Activated CD8-positive, alpha-beta memory T cell treated with anti-CD3 and anti-CD28 coated beads, Interleukin-2, amount 10 ng/mL, durations not matched to agents 7 days and 5 days (primary cell): ENCODE measurements around the gene DGKE. TPM values are rescaled to one million over a fixed set of nuclear protein-coding genes. Genes with fewer than 3 reads are reported as not detected.

ENCODE experiments used
- ATAC-seq: fragments of 150-1000 bp; cut with Tn5 transposase; one replicate; pipeline ENCODE4 v1.10.0; 2021; ENCODE audit warnings: moderate library complexity
- CTCF ChIA-PET: fragments of 350-600 bp; sonication (Branson Sonifier 250); formaldehyde crosslinking; loops from one replicate; lab custom pipeline; 2021; ENCODE audit warnings: antibody characterized with exemption; lab: Charles Lee
- DNase-seq: peaks from one replicate; pipeline ENCODE4 v3.0.0-alpha.2; 2020
- H3K27ac Mint-ChIP-seq: one replicate; pipeline ENCODE4 v1.8.0; 2021; ENCODE audit warnings: mild to moderate bottlenecking, mixed read lengths
- H3K27me3 Mint-ChIP-seq: one replicate; pipeline ENCODE4 v1.8.0; 2021; ENCODE audit warnings: mixed read lengths
- H3K36me3 Mint-ChIP-seq: one replicate; pipeline ENCODE4 v1.8.0; 2021; ENCODE audit warnings: mild to moderate bottlenecking, mixed read lengths
- H3K4me1 Mint-ChIP-seq: one replicate; pipeline ENCODE4 v1.8.0; 2021; ENCODE audit warnings: mixed read lengths
- H3K4me3 Mint-ChIP-seq: one replicate; pipeline ENCODE4 v1.8.0; 2021; ENCODE audit warnings: mild to moderate bottlenecking, moderate library complexity, mixed read lengths
- H3K9me3 Mint-ChIP-seq: one replicate; pipeline ENCODE4 v1.8.0; 2022; ENCODE audit warnings: low read depth, mixed read lengths
- total RNA-seq, 2 experiments: library from RNA; stranded (reverse); gene quantifications; one replicate each; pipeline ENCODE4 v1.2.3, GENCODE V29; 2021

Gene DGKE
- total RNA-seq, 2 experiments from 2014 or later, result 30.6 to 36.4 TPM

- CTCF ChIA-PET, result interaction anchor here (0.6 to 5.0 kb wide), 7 partner anchors 10 to 1820 kb away, joined by 3 to 36 read pairs (median 4); partner anchors contain the start of genes COIL and TRIM25
- peaks cover 41% of the 10 kb centered on the region for H3K36me3 Mint-ChIP-seq
- peak overlapping the region; percentile 81 for H3K4me3 Mint-ChIP-seq
- no peaks in the 10 kb centered on the region for H3K9me3 Mint-ChIP-seq
- no peak for ATAC-seq
- H3K27ac Mint-ChIP-seq, result peak overlapping the region; percentile 91
- no peak for DNase-seq
- no peaks in the 10 kb centered on the region for H3K27me3 Mint-ChIP-seq
- peaks cover 59% of the 10 kb centered on the region for H3K4me1 Mint-ChIP-seq
Measured at GRCh38 chr17:56835264-56835585, 1.3 kb downstream of the DGKE start.

- Mint-ChIP-seq H3K36me3 (peaks cover 28% of the 10 kb centered on the region), H3K27ac (no peak overlapping the region), H3K9me3 (no peaks in the 10 kb centered on the region), H3K4me3 (no peak overlapping the region), H3K27me3 (no peaks in the 10 kb centered on the region), H3K4me1 (peaks cover 41% of the 10 kb centered on the region)
- DNase-seq (no peak), ATAC-seq (no peak)
- CTCF ChIA-PET, result interaction anchor here (1.4 kb wide), 1 partner anchor 19 kb away, joined by 3 read pairs; no protein-coding TSS in a partner anchor
Measured at GRCh38 chr17:56838687-56839086, 4.7 kb downstream of the DGKE start.

- CTCF ChIA-PET, result interaction anchor here (1.6 to 2.9 kb wide), 2 partner anchors 9 to 23 kb away, joined by 6 to 9 read pairs; partner anchors contain the start of genes C17orf67 and DGKE
- Mint-ChIP-seq H3K36me3 (peaks cover 27% of the 10 kb centered on the region), H3K27me3 (no peaks in the 10 kb centered on the region), H3K9me3 (no peaks in the 10 kb centered on the region), H3K27ac (no peak overlapping the region), H3K4me3 (no peak overlapping the region), H3K4me1 (peaks cover 18% of the 10 kb centered on the region)
- DNase-seq (no peak), ATAC-seq (no peak)
Measured at GRCh38 chr17:56842577-56842976, 8.6 kb downstream of the DGKE start.

- Mint-ChIP-seq H3K4me3 (no peak overlapping the region), H3K27ac (no peak overlapping the region), H3K4me1 (no peaks in the 10 kb centered on the region), H3K27me3 (no peaks in the 10 kb centered on the region), H3K9me3 (no peaks in the 10 kb centered on the region), H3K36me3 (peaks cover 36% of the 10 kb centered on the region)
- no peak for DNase-seq
- CTCF ChIA-PET, result interaction anchor here (1.6 kb wide), 1 partner anchor 27 kb away, joined by 4 read pairs; no protein-coding TSS in a partner anchor
- no peak for ATAC-seq
Measured at GRCh38 chr17:56845934-56846333, 12.0 kb downstream of the DGKE start.

GRCh38 chr17:56847106-56847505, 13.2 kb downstream of the DGKE start:
- no peaks in the 10 kb centered on the region for H3K9me3 Mint-ChIP-seq
- no peaks in the 10 kb centered on the region for H3K4me1 Mint-ChIP-seq
- H3K36me3 Mint-ChIP-seq, result peaks cover 36% of the 10 kb centered on the region
- no peaks in the 10 kb centered on the region for H3K27me3 Mint-ChIP-seq
- no peak for DNase-seq
- CTCF ChIA-PET, result interaction anchor here (1.0 kb wide), 1 partner anchor 27 kb away, joined by 5 read pairs; no protein-coding TSS in a partner anchor
- no peak overlapping the region for H3K4me3 Mint-ChIP-seq
- ATAC-seq, result no peak
- H3K27ac Mint-ChIP-seq, result no peak overlapping the region

GRCh38 chr17:56849131-56849530, 15.2 kb downstream of the DGKE start:
- CTCF ChIA-PET, result no interaction called here
- H3K4me1 Mint-ChIP-seq, result no peaks in the 10 kb centered on the region
- no peak for DNase-seq
- no peak overlapping the region for H3K4me3 Mint-ChIP-seq
- no peaks in the 10 kb centered on the region for H3K9me3 Mint-ChIP-seq
- no peak for ATAC-seq
- peaks cover 44% of the 10 kb centered on the region for H3K36me3 Mint-ChIP-seq
- H3K27me3 Mint-ChIP-seq, result no peaks in the 10 kb centered on the region
- no peak overlapping the region for H3K27ac Mint-ChIP-seq

- Mint-ChIP-seq H3K27ac (no peak overlapping the region), H3K4me3 (no peak overlapping the region), H3K4me1 (no peaks in the 10 kb centered on the region), H3K27me3 (no peaks in the 10 kb centered on the region), H3K36me3 (peaks cover 49% of the 10 kb centered on the region), H3K9me3 (no peaks in the 10 kb centered on the region)
- DNase-seq (no peak), ATAC-seq (no peak)
- CTCF ChIA-PET, result interaction anchor here (1.1 to 2.3 kb wide), 3 partner anchors 10 to 15 kb away, joined by 3 to 7 read pairs (median 3); no protein-coding TSS in a partner anchor
Measured at GRCh38 chr17:56850591-56850990, 16.6 kb downstream of the DGKE start.

- no peak for DNase-seq
- ATAC-seq, result no peak
- H3K9me3 Mint-ChIP-seq, result no peaks in the 10 kb centered on the region
- no peak overlapping the region for H3K4me3 Mint-ChIP-seq
- no peaks in the 10 kb centered on the region for H3K4me1 Mint-ChIP-seq
- H3K27me3 Mint-ChIP-seq, result no peaks in the 10 kb centered on the region
- CTCF ChIA-PET, result interaction anchor here (1.1 to 2.3 kb wide), 3 partner anchors 10 to 15 kb away, joined by 3 to 7 read pairs (median 3); no protein-coding TSS in a partner anchor
- no peak overlapping the region for H3K27ac Mint-ChIP-seq
- peaks cover 50% of the 10 kb centered on the region for H3K36me3 Mint-ChIP-seq
Measured at GRCh38 chr17:56851008-56851407, 17.1 kb downstream of the DGKE start.

GRCh38 chr17:56861899-56862298, 27.9 kb downstream of the DGKE start:
- DNase-seq, result no peak
- no peak overlapping the region for H3K4me3 Mint-ChIP-seq
- ATAC-seq, result no peak
- no peaks in the 10 kb centered on the region for H3K9me3 Mint-ChIP-seq
- CTCF ChIA-PET, result no interaction called here
- no peaks in the 10 kb centered on the region for H3K4me1 Mint-ChIP-seq
- no peak overlapping the region for H3K27ac Mint-ChIP-seq
- H3K27me3 Mint-ChIP-seq, result no peaks in the 10 kb centered on the region
- peaks cover 33% of the 10 kb centered on the region for H3K36me3 Mint-ChIP-seq

- ATAC-seq (no peak), DNase-seq (no peak)
- no peak overlapping the region for H3K4me3 Mint-ChIP-seq
- no peaks in the 10 kb centered on the region for H3K4me1 Mint-ChIP-seq
- CTCF ChIA-PET, result interaction anchor here (0.8 to 2.2 kb wide), 2 partner anchors 13 to 84 kb away, joined by 3 to 7 read pairs; no protein-coding TSS in a partner anchor
- H3K9me3 Mint-ChIP-seq, result no peaks in the 10 kb centered on the region
- H3K27me3 Mint-ChIP-seq, result no peaks in the 10 kb centered on the region
- no peak overlapping the region for H3K27ac Mint-ChIP-seq
- peaks cover 39% of the 10 kb centered on the region for H3K36me3 Mint-ChIP-seq
Measured at GRCh38 chr17:56863974-56864373, 30.0 kb downstream of the DGKE start.

GRCh38 chr17:56866076-56866475, 32.1 kb downstream of the DGKE start:
- CTCF ChIA-PET, result no interaction called here
- H3K27me3 Mint-ChIP-seq, result no peaks in the 10 kb centered on the region
- DNase-seq, result no peak
- H3K9me3 Mint-ChIP-seq, result no peaks in the 10 kb centered on the region
- H3K27ac Mint-ChIP-seq, result no peak overlapping the region
- peaks cover 40% of the 10 kb centered on the region for H3K36me3 Mint-ChIP-seq
- no peak overlapping the region for H3K4me3 Mint-ChIP-seq
- no peak for ATAC-seq
- H3K4me1 Mint-ChIP-seq, result peaks cover 7% of the 10 kb centered on the region

- peaks cover 7% of the 10 kb centered on the region for H3K4me1 Mint-ChIP-seq
- DNase-seq (no peak), ATAC-seq (no peak)
- CTCF ChIA-PET, result no interaction called here
- no peaks in the 10 kb centered on the region for H3K27me3 Mint-ChIP-seq
- H3K36me3 Mint-ChIP-seq, result peaks cover 39% of the 10 kb centered on the region
- H3K9me3 Mint-ChIP-seq, result no peaks in the 10 kb centered on the region
- H3K27ac Mint-ChIP-seq, result no peak overlapping the region
- H3K4me3 Mint-ChIP-seq, result no peak overlapping the region
Measured at GRCh38 chr17:56866496-56866895, 32.5 kb downstream of the DGKE start.

GRCh38 chr17:56867948-56868376, 34.0 kb downstream of the DGKE start:
- no peak for DNase-seq
- H3K36me3 Mint-ChIP-seq, result peaks cover 33% of the 10 kb centered on the region
- CTCF ChIA-PET, result interaction anchor here (0.7 to 1.0 kb wide), 2 partner anchors 46 to 48 kb away, joined by 3 read pairs; no protein-coding TSS in a partner anchor
- H3K4me1 Mint-ChIP-seq, result peaks cover 7% of the 10 kb centered on the region
- no peaks in the 10 kb centered on the region for H3K9me3 Mint-ChIP-seq
- no peak overlapping the region for H3K4me3 Mint-ChIP-seq
- H3K27ac Mint-ChIP-seq, result no peak overlapping the region
- no peaks in the 10 kb centered on the region for H3K27me3 Mint-ChIP-seq
- no peak for ATAC-seq

- ATAC-seq, result no peak
Measured at GRCh38 chr17:56868716-56869115, 34.8 kb downstream of the DGKE start.

More at GRCh38 chr17:56868716-56869115, 34.8 kb downstream of the DGKE start:
- no peak for DNase-seq
- no peak overlapping the region for H3K4me3 Mint-ChIP-seq
- peaks cover 3% of the 10 kb centered on the region for H3K27me3 Mint-ChIP-seq
- H3K36me3 Mint-ChIP-seq, result peaks cover 31% of the 10 kb centered on the region
- peaks cover 7% of the 10 kb centered on the region for H3K4me1 Mint-ChIP-seq
- no peaks in the 10 kb centered on the region for H3K9me3 Mint-ChIP-seq
- CTCF ChIA-PET, result interaction anchor here (1.3 kb wide), 1 partner anchor 10 kb away, joined by 3 read pairs; no protein-coding TSS in a partner anchor
- no peak overlapping the region for H3K27ac Mint-ChIP-seq
